ENCODE measurements around the gene POU6F2.

DNA sequence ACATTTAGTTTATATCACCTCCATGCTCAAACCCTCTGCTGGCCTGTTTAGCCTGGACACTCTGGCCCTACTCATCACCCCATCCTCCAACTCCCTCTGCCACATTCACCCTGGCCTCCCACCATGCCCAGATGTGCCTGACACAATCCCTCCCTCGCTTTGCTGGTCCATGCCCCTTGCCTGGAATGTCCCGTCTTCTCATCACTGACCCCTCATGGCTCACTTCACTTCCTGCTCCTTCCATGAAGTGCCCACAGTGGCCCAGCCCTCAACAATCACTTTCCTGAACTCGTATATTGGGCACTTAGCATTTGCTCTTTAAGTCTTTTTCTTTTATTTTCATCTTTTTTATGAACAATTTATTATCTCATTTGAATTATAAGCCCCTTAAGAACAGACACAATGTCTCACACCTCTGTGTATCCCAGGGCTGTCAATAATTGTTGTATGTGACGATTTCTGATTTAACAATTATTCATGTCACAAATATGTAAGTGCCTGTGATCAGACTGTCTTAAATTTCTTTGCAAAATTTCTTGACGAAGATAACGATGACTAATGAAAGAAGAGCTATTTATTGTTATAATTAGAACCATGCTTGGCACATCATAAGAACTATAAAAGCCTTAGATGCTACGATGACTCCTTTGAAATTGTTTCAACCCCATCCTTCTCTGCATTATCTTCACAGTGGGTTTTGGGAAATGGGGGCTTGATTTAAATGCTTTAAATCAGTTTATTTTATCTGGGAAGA is 378.6 kb downstream of the POU6F2 start:
- TF ChIP-seq, protein P1, sequence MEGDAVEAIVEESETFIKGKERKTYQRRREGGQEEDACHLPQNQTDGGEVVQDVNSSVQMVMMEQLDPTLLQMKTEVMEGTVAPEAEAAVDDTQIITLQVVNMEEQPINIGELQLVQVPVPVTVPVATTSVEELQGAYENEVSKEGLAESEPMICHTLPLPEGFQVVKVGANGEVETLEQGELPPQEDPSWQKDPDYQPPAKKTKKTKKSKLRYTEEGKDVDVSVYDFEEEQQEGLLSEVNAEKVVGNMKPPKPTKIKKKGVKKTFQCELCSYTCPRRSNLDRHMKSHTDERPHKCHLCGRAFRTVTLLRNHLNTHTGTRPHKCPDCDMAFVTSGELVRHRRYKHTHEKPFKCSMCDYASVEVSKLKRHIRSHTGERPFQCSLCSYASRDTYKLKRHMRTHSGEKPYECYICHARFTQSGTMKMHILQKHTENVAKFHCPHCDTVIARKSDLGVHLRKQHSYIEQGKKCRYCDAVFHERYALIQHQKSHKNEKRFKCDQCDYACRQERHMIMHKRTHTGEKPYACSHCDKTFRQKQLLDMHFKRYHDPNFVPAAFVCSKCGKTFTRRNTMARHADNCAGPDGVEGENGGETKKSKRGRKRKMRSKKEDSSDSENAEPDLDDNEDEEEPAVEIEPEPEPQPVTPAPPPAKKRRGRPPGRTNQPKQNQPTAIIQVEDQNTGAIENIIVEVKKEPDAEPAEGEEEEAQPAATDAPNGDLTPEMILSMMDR (IDR thresholded peaks at IDR 0.05): no peak
- TF ChIP-seq, protein P2, sequence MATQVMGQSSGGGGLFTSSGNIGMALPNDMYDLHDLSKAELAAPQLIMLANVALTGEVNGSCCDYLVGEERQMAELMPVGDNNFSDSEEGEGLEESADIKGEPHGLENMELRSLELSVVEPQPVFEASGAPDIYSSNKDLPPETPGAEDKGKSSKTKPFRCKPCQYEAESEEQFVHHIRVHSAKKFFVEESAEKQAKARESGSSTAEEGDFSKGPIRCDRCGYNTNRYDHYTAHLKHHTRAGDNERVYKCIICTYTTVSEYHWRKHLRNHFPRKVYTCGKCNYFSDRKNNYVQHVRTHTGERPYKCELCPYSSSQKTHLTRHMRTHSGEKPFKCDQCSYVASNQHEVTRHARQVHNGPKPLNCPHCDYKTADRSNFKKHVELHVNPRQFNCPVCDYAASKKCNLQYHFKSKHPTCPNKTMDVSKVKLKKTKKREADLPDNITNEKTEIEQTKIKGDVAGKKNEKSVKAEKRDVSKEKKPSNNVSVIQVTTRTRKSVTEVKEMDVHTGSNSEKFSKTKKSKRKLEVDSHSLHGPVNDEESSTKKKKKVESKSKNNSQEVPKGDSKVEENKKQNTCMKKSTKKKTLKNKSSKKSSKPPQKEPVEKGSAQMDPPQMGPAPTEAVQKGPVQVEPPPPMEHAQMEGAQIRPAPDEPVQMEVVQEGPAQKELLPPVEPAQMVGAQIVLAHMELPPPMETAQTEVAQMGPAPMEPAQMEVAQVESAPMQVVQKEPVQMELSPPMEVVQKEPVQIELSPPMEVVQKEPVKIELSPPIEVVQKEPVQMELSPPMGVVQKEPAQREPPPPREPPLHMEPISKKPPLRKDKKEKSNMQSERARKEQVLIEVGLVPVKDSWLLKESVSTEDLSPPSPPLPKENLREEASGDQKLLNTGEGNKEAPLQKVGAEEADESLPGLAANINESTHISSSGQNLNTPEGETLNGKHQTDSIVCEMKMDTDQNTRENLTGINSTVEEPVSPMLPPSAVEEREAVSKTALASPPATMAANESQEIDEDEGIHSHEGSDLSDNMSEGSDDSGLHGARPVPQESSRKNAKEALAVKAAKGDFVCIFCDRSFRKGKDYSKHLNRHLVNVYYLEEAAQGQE (IDR thresholded peaks at IDR 0.05; ENCODE audit: insufficient read depth in 1 of 2, low read depth in 2 of 2, low read length in 1 of 2): no peak
